ENCODE results near the gene BTBD9. TPM values are rescaled to one million over a fixed set of nuclear protein-coding genes. Genes with fewer than 3 reads are reported as not detected.
"Not testable (repeated sequence)": the region's sequence is repeated elsewhere in the genome, so short reads cannot be mapped to it uniquely, and the experiment has no call there.

The BTBD9 gene
- total RNA-seq, 4 donors from 2014 or later, result 10.8 to 26.3 (median 15.3) TPM

DNA sequence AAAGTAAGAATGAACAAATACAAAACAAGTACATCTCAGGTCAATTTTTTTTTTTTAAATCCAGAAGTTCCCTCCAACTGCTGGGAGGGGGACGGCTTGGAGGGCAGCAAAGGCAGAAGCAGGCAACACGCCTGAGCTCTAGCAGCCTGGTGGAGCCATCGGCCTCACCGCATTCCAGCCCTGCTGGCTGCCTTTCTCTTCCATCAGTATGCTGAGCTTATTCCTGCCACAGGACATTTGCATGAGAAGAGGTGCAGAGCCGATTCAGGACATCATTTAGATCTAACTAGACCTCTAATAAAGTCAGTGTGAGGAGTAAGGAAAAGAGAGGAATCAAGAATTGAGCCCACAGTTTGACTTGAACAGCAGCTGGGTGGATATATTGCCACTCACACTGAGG is 501.4 kb downstream of the BTBD9 start:
- TF ChIP-seq, protein P1, sequence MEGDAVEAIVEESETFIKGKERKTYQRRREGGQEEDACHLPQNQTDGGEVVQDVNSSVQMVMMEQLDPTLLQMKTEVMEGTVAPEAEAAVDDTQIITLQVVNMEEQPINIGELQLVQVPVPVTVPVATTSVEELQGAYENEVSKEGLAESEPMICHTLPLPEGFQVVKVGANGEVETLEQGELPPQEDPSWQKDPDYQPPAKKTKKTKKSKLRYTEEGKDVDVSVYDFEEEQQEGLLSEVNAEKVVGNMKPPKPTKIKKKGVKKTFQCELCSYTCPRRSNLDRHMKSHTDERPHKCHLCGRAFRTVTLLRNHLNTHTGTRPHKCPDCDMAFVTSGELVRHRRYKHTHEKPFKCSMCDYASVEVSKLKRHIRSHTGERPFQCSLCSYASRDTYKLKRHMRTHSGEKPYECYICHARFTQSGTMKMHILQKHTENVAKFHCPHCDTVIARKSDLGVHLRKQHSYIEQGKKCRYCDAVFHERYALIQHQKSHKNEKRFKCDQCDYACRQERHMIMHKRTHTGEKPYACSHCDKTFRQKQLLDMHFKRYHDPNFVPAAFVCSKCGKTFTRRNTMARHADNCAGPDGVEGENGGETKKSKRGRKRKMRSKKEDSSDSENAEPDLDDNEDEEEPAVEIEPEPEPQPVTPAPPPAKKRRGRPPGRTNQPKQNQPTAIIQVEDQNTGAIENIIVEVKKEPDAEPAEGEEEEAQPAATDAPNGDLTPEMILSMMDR (IDR thresholded peaks at IDR 0.05), result no peak
- DNase-seq (ENCODE audit: low spot score) (no peak), ATAC-seq (ENCODE audit: low FRiP score) (no peak)

DNA sequence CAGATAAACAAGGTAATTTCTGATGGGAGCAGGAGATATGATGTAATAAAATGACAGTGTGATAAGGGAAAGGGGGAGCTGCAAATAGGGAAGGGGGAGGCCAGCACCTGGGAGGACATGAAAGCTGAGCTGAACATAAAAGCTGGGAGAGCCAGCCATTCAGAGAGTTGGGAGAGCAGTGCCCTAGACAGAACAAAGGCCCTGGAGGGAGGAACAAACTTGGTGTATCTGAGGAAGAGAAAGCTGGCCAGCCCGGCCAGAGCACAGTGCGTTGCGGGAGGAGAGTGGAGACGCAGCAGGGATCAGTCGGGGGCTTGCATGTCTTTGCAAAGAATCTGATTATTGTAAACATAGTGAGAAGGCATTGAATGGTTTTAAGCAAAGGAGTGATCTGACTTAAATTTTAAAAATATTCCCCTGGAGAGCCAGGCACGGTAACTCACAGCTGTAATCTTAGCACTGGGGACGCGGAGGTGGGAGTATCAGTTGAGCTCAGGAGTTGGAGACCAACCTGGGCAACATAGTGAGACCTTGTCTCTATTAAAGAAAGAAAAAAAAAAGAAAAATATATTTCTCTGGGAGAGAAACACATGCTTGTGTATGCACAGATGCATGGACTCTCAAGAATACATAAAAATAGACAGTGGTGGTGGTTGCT is 502.0 kb downstream of the BTBD9 start:
- DNase-seq (ENCODE audit: low spot score) (no peak), ATAC-seq (ENCODE audit: low FRiP score) (no peak)
- TF ChIP-seq, protein P1 (IDR thresholded peaks at IDR 0.05), result no peak

DNA sequence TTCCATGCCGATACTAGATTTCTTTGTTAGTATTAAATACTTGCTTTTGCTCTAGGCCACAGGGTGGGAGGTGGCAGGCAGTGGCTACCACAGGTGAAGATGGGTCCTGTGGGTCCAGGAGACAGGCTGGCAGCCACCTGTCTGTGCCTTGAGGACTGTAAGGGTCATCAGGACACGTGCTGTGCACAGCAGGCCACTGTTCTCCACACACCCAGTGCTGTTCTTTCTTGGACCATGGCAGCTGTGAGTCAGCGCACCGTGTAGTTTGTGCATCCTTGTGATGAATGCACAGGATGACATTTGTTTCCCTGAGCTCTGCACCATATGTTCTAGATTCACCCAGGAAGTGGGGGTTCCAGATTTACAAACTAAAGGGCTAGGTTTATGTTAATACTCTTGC is 503.2 kb downstream of the BTBD9 start:
- no peak for DNase-seq (ENCODE audit: low spot score)
- TF ChIP-seq, protein P1 (IDR thresholded peaks at IDR 0.05), result no peak

DNA sequence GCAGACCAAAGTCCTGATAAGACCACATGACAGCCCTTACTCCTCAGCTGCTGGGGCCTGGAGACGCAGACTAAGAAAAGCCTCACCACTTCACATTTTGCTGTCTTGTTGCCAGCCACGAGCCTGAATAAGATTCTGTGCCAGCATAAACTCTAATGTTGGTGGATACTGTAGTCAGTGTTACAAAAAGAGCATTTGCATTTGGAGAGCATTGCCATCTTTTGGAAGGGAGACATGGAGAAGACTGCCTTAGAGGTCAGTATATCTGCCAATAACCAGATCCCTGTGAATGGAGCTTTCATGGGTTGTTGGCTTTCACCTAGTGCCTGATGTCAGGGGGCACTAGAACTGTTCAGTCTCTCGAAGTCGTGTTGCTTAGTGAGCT is 505.0 kb downstream of the BTBD9 start:
- TF ChIP-seq, protein P1 (IDR thresholded peaks at IDR 0.05), result no peak
- ATAC-seq (ENCODE audit: low FRiP score) (no peak), DNase-seq (ENCODE audit: low spot score) (no peak)

More for the DNA sequence above, 503.2 kb downstream of the BTBD9 start:
- ATAC-seq (ENCODE audit: low FRiP score), result no peak

DNA sequence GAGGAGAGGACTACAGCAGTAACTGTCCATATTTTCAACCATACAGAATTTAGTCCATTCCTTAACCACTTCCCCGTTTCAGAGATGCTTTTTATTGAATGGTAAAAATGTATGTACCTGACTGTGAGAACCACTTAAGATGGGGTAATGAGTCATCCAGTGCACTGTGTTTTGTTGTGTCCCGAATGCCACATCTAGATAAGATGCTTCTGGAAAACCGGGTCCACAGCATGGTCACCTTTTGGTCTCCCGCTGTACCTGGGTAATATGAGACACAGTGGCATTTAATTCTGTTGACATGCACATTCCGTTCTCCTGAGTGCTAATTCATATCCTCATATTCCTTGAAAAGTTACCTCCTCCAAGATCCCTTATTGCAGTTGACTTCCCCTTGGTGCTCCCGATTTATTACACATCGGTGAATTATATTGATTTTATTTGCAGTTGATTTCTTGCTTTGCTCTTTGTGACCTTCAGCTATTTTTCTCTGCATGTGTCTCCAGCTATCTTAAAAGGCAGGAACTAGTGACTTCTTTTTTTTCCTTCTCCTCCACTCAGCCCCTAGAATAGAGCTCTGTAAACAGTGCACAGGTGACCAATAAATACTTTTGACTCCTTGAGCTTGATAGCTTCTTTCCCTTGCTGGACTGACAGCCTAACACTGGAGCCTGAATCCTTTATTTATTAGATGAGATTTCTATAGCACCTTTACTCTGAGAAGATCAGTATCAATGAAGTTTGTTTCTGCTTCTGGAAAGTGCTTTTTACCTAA is 505.6 kb downstream of the BTBD9 start:
- TF ChIP-seq, protein P1 (IDR thresholded peaks at IDR 0.05), result no peak
- ATAC-seq (ENCODE audit: low FRiP score) (no peak), DNase-seq (ENCODE audit: low spot score) (no peak)

DNA sequence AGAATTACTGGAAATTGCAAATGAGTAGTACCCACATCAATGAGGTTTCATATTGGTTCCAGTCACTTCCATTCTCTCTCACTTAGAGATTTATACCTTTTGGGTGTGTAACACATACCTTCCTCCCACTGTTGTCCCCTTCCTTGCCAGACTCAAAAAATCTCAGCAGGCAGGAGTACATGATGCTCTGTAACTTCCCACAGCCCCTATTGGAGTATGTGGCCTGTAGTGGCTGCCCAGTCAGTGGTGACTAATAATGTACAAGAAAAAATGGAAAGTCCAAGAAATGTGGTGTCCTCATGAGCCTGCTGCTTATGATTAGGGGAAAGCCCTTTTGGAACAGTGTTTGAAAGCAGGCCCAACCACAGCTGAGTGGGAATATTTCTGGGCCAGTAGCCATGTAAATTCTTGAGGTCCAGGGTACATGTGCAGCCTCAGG is 508.2 kb downstream of the BTBD9 start:
- no peak for DNase-seq (ENCODE audit: low spot score)
- TF ChIP-seq, protein P1 (IDR thresholded peaks at IDR 0.05), result no peak
- ATAC-seq (ENCODE audit: low FRiP score), result peak; percentile 78

DNA sequence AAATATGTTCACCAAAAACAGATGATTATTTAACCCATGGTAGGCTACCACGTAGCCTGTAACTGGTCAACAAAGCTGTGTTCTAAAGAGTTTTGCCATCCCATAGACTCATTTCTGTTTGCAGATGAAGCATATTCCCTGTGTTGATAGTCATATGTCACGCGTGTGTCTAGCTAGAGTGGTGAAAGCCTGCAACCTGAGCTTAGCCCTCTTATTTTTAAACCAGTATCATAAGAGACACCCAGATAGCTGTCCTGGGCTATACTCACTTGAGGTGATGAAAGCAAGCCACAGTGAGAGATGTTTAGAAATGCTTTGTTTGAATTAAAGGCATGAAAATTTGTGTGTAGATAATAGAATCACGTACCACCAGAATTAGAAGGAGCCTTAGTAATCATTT is 512.4 kb downstream of the BTBD9 start:
- ATAC-seq (ENCODE audit: low FRiP score) (no peak), DNase-seq (ENCODE audit: low spot score) (no peak)
- TF ChIP-seq, protein P1 (IDR thresholded peaks at IDR 0.05), result no peak

DNA sequence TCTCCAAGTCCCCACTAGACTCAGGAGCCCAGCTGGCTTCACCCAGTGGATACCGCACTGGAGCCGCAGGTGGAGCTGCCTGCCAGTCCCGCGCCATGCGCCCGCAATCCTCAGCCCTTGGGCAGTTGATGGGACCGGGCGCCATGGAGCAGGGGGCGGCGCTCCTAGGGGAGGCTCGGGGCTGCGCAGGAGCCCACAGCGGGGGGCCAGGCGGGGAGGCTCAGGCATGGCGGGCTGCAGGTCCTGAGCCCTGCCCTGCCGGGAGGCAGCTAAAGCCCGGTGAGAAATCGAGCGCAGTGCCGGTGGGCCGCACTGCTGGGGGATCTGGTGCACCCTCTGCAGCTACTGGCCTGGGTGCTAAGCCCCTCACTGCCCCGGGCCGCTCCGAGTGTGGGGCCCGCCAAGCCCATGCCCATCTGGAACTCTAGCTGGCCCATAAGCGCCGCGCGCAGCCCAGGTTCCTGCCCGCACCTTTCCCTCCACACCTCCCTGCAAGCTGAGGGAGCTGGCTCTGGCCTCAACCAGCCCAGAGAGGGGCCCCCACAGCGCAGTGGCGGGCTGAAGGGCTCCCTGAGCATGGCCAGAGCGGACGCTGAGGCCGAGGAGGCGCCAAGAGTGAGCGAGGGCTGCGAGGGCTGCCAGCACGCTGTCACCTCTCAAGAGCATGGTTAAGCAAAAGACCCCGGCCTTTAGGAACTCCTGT is 515.4 kb downstream of the BTBD9 start:
- not testable (repeated sequence) for ATAC-seq (ENCODE audit: low FRiP score); DNase-seq (ENCODE audit: low spot score)
